Gastrocnemius medialis (tissue), 4 donors: Measurements from ENCODE around the gene INSRR.

Source experiments
- POLR2A ChIP-seq, 2 donors: fragments of 450-650 bp; IDR thresholded peaks; one replicate each; pipeline ENCODE4 v1.6.1; 2017; ENCODE audit warnings: antibody characterized with exemption in 2 of 2, mild to moderate bottlenecking in 2 of 2, moderate library complexity in 2 of 2
- TF ChIP-seq, protein P1 (sequence below), 5 experiments: fragments of 450-650 bp in 3 of 5; fragments of 200-600 bp in 2 of 5; sonication (generic) in 2 of 5; IDR thresholded peaks in 4 of 5; conservative IDR thresholded peaks in 1 of 5; 1 replicate in 4 of 5; 2 replicates in 1 of 5; pipeline ENCODE4 v1.5.1; 2016 to 2019; ENCODE audit warnings: antibody characterized with exemption in 5 of 5, mild to moderate bottlenecking in 3 of 5, moderate library complexity in 3 of 5

- TF ChIP-seq POLR2A (IDR thresholded peaks at IDR 0.05) = no peak
- TF ChIP-seq, protein P1, sequence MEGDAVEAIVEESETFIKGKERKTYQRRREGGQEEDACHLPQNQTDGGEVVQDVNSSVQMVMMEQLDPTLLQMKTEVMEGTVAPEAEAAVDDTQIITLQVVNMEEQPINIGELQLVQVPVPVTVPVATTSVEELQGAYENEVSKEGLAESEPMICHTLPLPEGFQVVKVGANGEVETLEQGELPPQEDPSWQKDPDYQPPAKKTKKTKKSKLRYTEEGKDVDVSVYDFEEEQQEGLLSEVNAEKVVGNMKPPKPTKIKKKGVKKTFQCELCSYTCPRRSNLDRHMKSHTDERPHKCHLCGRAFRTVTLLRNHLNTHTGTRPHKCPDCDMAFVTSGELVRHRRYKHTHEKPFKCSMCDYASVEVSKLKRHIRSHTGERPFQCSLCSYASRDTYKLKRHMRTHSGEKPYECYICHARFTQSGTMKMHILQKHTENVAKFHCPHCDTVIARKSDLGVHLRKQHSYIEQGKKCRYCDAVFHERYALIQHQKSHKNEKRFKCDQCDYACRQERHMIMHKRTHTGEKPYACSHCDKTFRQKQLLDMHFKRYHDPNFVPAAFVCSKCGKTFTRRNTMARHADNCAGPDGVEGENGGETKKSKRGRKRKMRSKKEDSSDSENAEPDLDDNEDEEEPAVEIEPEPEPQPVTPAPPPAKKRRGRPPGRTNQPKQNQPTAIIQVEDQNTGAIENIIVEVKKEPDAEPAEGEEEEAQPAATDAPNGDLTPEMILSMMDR (IDR thresholded peaks at IDR 0.05 in 4 of 5, conservative IDR thresholded peaks at IDR 0.05 in 1 of 5) = no peak
Observed at GRCh38 chr1:156803086-156803851, 55.6 kb downstream of the INSRR start.
